SK-N-MC (cell line): Measurements from ENCODE around the gene GLRA3.

Source experiments
- EZH2 ChIP-seq: fragments of 200-600 bp; sonication (generic); IDR thresholded peaks from one replicate; pipeline ENCODE4 v1.6.1; 2017; ENCODE audit warnings: antibody characterized with exemption
- FOXP2 ChIP-seq: optimal IDR thresholded peaks from 2 replicates; pipeline ENCODE3; 2011; ENCODE audit warnings: mild to moderate bottlenecking, moderate library complexity; ENCODE audit not compliant: insufficient read depth; ENCODE audit errors: extremely low read length, control extremely low read depth
- POLR2AphosphoS5 ChIP-seq: IDR thresholded peaks from 2 replicates; pipeline ENCODE4 v1.6.1; 2012; ENCODE audit warnings: mild to moderate bottlenecking, low read depth, low read length, borderline replicate concordance

- TF ChIP-seq EZH2 (no peak), POLR2AphosphoS5 (no peak), FOXP2 (no peak)
Measured at GRCh38 chr4:174789657-174790056, 39.4 kb downstream of the GLRA3 start.
